Activated T-helper 17 cell treated with anti-CD3 and anti-CD28 coated beads, Interleukin-2, amount 50 U/mL, for 72 hours (primary cell): Measurements from ENCODE around the gene GNAI3. TPM values are rescaled to one million over a fixed set of nuclear protein-coding genes. Genes with fewer than 3 reads are reported as not detected.

Source experiments
- total RNA-seq, 2 donors: library from RNA; stranded (reverse); gene quantifications; one replicate each; pipeline ENCODE4 v1.2.3, GENCODE V29; 2022

Gene GNAI3
- total RNA-seq, 2 donors from 2014 or later = 10.0 to 11.6 TPM

Other genes with a start within 250 kb of the GNAI3 start
- not detected for gene MYBPHL, start 241.6 kb upstream of the GNAI3 start, total RNA-seq
- under 1 TPM; 0.66 to 0.78 TPM for gene SORT1, start 150.7 kb upstream of the GNAI3 start, total RNA-seq
- gene PSMA5, start 122.2 kb upstream of the GNAI3 start, total RNA-seq = 100 to 1,000 TPM; 106 to 198 TPM
- gene SYPL2, start 82.1 kb upstream of the GNAI3 start, total RNA-seq = not detected
- gene ATXN7L2, start 64.7 kb upstream of the GNAI3 start, total RNA-seq = 10 to 100 TPM; 14.5 to 15.3 TPM
- 10 to 100 TPM in 1 of 2 donors, 1 to 10 TPM in 1; 7.6 to 19.2 TPM for gene CYB561D1, start 54.5 kb upstream of the GNAI3 start, total RNA-seq
- gene AMIGO1, start 38.9 kb upstream of the GNAI3 start, total RNA-seq = 1 to 10 TPM; 1.1 to 1.2 TPM
- gene GPR61, start 8.7 kb upstream of the GNAI3 start, total RNA-seq = under 1 TPM in 1 of 2 donors, not detected in 1; 0.45 TPM
- gene GNAT2, start 71.0 kb downstream of the GNAI3 start, total RNA-seq = under 1 TPM; 0.32 to 0.54 TPM
- 100 to 1,000 TPM in 1 of 2 donors, 10 to 100 TPM in 1; 97.1 to 135 TPM for gene AMPD2, start 71.2 kb downstream of the GNAI3 start, total RNA-seq
- gene GSTM4, start 107.5 kb downstream of the GNAI3 start, total RNA-seq = 10 to 100 TPM; 16.2 to 20.1 TPM
- gene GSTM2, start 119.4 kb downstream of the GNAI3 start, total RNA-seq = 10 to 100 TPM; 18.5 to 27.5 TPM
- gene GSTM1, start 139.2 kb downstream of the GNAI3 start, total RNA-seq = 10 to 100 TPM in 1 of 2 donors, not detected in 1; 86.5 TPM
- gene GSTM5, start 163.6 kb downstream of the GNAI3 start, total RNA-seq = not detected
- 10 to 100 TPM in 1 of 2 donors, 1 to 10 TPM in 1; 8.9 to 30.2 TPM for gene GSTM3, start 192.4 kb downstream of the GNAI3 start, total RNA-seq
- not detected for gene EPS8L3, start 215.3 kb downstream of the GNAI3 start, total RNA-seq